GM19438 (cell line): ENCODE results near the gene RASL11A.
"Not testable (repeated sequence)": the region's sequence is repeated elsewhere in the genome, so short reads cannot be mapped to it uniquely, and the experiment has no call there.

Experiments
- ATAC-seq: cut with Tn5 transposase; IDR thresholded peaks from one replicate; pipeline ENCODE4 v1.9.1; 2021; ENCODE audit warnings: low read depth; ENCODE audit not compliant: unreplicated experiment

The RASL11A gene

DNA sequence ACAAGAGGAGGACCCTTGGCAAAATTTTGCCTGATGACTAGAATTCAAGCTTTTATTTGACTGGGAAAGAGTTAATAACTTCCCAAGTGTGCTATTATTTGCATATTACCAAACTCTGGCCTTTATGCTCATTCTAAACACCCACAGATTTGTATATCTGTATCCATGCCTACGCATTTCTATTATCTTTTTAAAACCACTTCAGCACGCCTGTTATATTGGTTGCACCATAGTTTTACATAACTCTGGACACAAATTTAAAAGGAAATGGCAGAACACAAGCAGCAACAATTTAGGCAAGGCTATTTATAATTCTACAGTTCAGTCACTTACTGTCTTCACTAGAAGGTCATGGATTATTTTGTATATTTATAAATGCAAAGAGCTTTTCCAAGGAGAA is 3.7 kb upstream of the RASL11A start:
- no peak for ATAC-seq

DNA sequence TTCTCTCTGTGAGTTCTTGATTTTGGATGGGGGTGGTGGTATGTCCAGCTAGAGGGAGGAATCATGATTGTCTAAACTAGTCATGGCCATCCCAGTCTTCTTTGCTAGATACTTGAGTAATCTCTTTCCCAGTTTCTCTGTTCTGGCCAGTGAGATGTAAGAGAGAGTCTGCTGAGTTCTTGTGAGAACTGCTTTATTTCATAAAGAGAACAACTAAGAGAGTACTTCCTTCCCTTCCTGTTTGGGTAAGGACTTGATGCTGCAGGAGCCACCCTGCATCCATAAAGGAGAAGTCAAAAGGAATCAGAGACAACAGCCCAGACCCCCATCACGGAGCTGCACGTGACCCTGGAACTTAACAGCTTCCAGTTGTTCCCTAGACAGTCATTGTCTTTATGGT is 3.0 kb upstream of the RASL11A start:
- no peak for ATAC-seq

DNA sequence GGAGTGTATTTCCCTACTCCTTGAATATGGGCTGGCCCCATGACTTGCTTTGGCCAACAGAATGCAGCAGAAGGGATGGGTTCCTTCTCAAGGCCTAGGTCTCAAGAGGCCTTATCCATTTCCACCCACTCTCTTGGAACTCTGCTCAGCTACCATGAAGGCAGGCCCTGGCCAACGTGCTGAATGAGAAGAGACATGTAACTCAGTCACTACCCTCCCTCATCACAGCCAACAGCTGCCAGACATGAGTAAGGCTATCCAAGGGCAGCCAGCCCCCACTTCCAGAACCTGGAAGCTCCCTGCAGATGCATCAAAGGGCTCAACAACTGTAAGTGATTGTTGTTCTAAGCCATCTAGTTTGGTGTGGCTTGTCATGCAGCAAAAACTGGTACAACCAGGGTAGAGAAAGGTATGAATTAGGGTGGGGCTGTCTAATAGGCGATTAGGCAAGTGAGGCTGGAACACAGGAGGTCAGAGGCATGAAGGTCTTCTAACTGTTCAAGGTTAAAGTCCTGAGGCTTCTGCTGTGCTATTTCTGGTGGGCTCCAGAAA is 1.4 kb upstream of the RASL11A start:
- no peak for ATAC-seq

DNA sequence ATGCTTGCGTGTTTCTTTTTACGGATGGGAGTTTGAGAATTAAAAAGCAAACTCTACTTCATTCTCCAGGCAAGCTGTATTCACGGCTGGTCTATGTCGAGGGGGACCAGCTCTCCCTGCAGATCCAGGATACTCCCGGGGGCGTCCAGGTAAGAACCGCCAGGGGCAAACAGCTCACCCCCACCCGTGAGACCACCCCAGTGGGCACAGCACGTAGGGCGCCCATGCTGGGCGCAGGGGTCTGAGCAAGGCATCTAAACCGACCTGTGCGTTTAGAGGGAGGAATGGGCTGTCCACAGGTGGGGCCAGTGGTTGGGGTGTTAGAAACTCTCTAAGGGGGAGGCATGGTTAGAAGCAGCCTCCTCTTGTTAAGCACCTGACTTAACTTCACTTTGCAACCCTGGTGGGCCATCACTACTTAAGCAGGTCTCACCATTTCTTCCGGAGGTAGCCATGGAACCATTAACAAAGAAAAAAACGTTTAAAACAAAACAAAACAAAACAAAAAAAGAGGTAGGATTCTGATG is 1.0 kb downstream of the RASL11A start:
- no peak for ATAC-seq

DNA sequence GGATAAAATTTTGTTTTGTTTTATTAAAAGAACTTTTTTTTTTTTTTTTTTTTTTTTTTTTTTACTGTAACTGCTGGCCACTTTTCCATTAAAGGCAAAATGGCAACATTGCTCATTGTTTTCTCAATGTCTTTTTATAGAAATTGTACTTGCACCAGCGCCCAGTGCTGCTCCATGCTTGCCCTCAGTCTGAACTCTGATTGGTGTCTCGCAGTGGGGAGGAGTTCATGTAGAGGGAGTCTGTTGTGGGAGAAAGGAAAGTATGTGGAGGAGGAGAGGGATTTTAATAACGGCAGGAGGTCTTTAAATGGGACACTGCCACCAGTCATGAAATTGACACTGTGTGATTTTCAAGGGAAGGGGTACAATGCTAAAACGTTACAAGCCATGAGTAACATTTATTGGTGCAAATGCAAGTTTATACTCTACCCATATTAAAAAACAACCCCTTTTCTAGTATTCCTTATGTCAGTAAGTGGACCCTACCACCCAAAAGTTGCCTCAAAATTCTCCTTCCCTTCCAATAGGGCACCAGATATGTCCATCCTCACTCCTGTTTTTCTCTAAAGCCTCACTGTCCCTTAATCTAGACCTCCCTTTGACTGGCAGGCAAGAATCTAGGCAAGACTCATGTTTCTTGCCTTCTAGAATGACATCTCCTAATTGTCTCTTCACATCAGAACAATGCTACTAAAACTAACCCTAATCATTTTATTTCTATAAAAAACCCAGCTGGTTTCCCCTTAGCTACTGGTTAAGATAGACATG is 3.2 kb downstream of the RASL11A start:
- no peak for ATAC-seq

DNA sequence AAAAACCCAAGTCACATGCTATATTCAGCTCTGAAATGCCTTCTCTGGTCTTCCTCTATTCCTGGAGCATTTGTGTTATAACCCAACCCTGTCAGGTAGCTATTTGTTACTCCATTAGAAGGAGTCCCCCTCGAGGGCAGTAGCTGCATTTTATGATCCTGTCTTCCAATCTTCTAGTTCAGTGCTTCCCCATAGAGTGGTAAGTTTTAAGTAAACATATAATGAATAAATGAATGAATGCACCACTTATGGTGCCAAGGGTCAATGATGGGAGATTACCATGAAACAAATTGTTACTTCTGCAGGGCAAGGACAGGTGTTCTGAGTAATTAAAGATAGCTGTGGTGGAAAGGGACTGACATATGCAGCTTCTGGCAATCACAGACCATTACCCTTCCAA is 4.0 kb downstream of the RASL11A start:
- no peak for ATAC-seq

DNA sequence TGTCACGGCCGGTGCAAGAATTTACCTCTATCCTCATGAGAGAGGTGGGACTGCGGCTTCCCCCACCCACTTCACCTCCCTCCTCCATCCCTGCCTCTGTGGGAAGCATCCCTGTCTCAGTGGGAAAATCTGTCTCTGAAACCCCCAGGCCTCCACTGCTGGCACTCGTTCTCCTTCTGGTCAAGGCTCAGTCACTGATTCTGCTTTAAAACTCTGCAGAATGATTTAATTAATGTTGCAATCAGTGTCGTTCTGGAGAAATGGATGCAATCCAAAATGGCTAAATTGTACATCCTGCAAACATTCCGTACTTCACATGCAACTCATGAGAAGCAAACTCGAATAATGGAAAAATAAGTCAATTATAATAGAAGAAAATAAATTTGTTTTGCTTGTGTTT is 5.6 kb downstream of the RASL11A start:
- no peak for ATAC-seq

DNA sequence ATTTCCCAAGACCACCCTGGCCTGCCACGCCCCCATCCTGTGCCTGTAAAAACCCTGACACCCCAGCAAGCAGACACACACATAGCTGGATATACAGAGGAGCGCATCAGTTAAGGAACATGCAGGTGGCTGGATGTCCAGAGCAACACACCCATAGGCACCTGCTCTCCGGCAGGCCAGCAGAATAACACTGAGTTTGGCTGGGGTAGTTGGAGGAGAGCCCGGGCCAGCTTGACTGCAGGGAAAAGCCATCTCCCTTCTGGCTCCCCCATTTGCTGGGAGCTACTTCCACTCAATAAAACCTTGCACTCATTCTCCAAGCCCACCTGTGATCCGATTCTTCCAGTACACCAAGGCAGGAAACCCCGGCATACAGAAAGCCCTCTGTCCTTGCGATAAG is 8.9 kb downstream of the RASL11A start:
- no peak for ATAC-seq

DNA sequence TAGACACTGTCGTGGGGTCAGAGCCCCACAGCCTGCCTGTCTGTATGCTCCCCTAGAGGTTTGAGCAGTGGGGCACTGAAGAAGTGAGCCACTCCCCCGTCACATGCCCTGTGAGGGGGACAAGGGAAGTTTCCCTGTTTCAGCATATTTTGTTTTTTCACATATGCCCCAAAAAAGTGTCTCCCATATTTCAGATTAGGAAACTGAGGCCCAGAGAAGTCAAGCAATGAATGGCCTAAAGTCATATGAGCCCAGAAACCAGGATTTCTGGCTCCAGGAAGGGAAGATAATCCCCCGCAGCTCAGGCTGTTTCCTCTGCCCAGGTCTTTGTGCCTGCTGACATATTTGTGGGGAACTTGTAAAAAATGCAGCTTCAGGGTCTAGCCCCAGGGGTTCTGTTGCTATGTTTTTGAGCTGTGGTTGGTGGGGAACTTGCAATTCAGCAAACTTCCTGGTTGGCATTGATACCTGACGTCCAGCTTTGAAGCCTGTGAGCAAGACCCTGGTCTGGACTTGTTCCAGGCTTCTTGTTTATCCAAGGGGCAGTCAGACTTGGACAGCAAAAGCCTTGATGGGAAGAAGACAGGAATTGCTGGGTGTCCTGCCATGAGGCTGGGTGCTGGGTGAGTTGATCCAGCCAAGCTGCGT is 9.5 kb downstream of the RASL11A start:
- no peak for ATAC-seq

DNA sequence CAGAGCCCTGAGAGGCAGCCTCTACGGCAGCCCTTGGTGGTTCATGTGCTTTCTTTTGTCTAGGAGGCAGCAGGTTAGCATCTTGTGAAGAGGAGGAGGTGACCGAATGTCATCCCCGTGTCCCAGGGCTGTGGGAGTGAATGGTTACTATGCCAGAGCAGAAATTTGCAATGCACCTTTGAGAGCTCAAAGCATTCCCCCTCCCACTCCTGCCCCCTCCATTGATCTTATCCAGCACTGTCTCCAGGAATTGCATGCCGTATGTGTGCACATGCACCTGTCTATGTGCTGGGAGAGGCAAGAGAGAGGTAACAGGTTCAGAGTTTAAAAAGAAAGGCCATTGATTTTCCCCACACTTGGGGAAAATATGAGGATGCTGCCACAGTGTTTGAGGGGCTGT is 10.2 kb downstream of the RASL11A start:
- ATAC-seq = no peak

DNA sequence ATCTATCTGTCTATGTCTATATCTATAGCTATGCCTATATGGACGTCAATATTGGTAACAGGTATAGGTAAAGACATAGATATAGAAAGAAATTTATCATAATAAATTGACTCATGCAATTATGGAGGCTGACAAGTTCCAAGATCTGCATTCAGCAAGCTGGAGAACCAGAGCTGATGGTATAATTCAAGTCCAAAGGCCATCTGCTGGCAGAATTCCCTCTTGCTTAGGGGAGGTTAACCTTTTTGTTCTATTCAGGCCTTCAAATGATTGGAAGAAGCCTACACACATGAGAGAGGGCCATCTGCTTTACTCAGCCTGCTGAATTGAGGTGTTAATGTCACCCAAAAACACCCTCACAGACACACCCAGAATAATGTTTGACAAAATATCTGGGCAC is 10.8 kb downstream of the RASL11A start:
- no peak for ATAC-seq

DNA sequence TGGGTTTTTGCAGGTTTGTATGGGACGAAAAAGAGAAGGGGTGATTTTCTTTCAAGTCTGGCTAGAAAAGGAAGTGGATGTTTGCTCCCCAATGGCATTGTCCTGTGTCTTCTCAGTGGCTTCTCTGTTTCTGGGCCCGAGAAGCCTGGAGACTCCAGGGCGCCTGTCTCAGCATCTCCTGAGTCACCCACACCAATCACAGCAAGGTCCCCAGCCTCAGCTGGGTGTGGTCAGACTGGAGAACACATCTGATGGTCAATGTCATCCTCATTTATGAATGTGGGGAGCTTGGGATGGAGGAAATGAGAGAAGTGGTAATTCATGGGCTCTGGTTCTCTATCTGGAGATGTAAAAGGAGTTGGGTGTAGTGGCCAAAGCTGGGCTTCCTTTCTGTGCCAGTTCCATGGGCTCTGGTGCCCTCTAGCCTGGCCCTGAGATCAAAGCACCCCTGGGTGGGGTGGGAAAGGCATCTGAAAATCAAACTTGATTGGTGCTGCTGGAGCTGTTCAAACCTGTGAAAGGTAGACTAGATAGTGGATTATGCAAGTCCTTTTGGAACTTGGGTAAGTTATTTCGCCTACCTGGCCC is 13.4 kb downstream of the RASL11A start:
- no peak for ATAC-seq

DNA sequence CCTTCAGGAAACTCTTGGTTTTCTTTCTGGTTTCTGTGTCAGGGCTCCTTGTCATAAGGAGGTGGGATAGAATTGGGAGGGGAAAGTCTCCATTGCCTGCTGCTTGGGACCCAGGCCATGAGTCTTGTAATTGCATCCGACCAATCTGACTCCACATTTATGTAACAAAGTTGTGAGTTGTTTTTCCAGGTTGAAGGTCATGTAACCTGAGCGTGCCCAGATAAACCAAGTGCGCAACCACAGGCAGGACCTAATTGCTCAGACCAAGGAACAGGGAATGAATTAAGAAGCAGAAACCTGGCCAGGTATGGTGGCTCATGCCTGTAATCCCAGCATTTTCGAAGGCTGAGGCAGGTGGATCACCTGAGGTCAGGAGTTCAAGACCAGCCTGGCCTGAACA is 17.8 kb downstream of the RASL11A start:
- ATAC-seq = no peak

DNA sequence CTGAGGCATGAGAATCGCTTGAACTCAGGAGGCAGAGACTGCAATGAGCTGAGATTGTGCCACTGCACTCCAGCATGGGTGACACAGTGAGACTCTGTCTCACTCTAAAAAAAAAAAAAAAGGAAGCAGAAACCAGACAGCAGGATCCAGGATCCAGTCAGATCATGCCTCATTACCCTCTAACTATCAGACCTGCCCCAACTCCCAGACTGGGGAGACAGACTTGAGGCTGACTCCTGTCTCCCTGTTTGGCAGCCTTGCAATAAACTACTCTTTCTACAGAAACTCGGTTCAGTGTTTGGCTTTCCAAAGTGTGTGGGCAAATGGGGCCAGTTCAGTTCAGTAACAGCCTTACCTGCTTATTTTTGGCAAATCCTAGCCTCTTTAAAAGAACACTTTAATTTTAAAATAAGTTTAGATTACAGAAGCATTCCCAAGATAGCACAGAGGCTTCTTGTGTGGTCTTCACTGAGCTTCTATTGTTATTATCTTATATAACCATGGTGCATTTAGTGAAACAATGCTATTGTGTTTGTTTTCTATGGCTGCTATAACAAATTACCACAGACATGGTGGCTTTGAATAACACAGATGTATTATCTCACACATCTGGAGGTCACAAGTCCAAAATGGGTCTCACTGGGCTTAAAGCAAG is 18.5 kb downstream of the RASL11A start:
- ATAC-seq = no peak

DNA sequence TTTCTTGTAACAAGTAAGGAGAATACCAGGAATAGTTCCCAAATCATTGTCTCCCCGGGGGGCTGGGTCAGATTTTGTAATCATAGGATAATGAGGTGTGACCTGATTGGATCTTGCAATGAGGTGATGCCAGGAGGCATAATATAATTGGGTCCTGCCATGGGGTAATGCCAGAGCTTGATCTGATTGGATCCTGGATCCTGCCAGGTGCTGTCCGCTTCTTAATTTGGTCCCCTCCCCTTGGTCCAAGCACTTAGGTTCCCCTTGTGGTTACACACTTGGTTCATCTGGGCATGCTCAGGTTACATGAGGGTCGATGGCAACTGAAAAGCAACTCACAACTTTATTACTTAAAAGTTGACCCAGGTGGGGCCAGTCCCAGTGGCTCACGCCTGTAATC is 20.1 kb downstream of the RASL11A start:
- no peak for ATAC-seq

DNA sequence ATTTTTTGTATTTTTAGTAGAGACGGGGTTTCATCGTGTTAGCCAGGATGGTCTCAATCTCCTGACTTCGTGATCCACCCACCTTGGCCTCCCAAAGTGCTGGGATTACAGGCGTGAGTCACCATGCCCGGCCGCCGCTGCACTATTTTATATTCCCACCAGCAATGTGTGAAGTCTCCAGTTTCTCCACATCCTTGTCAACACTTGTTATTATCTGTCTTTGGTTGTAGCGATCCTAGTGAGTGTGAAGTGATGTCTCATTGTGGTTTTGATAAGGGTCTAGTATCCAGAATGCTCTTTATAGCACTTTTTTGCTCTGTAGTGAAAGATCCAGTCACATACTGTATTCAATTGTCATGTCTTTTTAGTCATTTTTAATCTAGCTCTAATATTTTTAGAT is 21.3 kb downstream of the RASL11A start:
- not testable (repeated sequence) for ATAC-seq

DNA sequence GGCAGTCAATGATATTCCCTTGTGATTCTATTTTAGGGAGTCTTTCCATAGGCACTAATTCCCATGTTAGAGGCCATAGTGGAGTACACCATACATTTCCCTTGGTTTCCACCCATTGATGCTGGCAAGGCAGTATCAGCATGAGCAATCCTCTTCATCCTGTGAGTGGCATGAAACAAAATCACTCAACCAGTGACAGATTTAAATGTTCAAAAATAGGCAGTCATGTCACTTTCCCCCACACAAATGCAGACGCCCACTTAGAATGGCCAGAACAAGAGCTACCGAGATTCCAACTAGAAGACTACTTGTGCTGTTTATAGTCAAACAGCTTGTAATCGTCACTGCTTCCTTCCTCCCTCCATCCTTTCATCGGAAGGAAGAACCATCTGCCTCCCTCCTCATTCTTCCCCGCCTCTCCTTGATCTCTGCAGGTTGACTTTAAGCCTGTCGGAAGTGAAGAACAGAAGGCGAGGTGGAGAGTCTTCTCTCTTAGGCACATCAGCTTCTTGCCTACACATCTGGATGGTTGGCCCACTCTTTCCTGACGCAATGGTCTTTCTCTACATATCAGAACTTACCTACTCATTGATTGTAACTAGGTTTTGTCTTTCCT is 22.6 kb downstream of the RASL11A start:
- no peak for ATAC-seq

DNA sequence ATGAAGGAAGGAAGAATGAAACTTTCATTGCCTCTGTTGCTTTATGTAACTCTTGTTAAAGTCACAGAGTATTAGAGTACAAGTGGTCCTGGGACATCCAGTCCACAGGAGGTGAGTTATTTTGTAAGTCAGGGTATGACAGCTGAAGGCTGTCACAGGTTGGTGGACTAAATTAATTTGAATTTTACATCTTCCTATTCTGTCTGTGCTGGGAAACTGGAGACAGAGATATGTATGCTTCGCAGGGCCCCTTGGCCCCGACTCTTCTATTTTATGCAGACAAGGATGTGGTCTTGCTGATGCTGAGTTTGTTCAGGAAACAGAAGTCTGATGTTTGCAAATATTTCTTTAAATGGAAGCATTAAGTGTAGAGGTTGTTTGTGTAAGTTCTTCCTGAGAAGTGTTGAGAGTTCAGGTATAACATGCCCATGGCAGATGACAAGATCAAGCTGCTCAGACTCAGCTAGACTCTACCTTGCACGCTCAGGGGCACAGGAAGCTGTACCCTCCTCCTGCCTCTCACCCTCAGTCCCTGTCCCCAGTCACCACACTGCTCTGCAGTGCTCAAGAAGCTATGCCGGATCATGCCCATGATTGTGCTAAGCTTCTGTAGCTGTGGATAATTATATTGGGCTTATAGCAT is 23.4 kb downstream of the RASL11A start:
- no peak for ATAC-seq

DNA sequence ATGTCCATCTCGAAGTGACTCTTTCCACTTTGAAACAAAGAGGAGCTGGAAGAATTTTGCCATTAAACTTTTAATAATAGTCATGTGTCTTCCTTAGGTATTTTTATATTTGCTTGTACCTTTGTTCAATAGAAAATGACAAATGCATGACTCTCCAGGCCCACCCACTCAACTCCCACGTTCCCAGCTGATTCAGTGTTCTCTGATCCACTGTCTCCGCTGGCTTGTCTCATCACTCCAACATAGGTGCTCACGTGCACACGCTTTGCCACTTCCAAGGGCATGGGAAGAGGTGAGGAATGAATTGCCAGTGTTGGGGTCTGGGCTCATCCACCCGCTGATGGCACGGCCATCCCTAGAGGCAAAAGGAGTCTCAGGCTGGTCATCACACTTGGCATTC is 24.5 kb downstream of the RASL11A start:
- ATAC-seq = no peak

DNA sequence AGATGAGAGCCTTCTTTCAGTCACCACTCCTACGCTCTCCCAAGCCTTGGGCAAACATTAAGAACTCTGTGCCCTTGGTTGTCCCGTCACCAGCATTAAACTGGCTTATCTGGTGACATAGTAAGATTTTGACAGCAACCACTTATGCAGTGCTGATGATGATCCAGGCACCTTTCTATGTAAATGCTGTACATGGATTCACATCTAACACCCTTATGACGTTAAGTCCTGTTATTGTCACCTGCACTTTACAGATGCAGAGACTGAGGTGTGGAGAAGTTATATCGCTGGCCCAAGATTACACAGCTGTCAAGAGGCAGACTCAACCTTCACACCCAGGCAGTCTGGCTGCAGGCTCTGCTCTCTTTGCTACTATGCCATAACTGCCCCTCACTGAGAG is 25.0 kb downstream of the RASL11A start:
- ATAC-seq = no peak
